ENCODE data around the gene MAD1L1.

The MAD1L1 gene

GRCh38 chr7:2255145-2256139 is 22.7 kb upstream of the MAD1L1 start:
- in situ Hi-C loops (cut with HindIII; ENCODE audit: low sequenced_read_pairs): no loop called here
- peak; percentile 68 for DNase-seq (ENCODE audit: low read depth, low spot score)
- H3K4me3 ChIP-seq (ENCODE audit: low read depth, low read length): no peak overlapping the region
- no peak for TF ChIP-seq CTCF (IDR thresholded peaks at IDR 0.05; ENCODE audit: low read depth, low read length)

- H3K4me3 ChIP-seq (ENCODE audit: low read depth, low read length): no peak overlapping the region
- TF ChIP-seq CTCF (IDR thresholded peaks at IDR 0.05; ENCODE audit: low read depth, low read length): no peak
- in situ Hi-C loops (cut with HindIII; ENCODE audit: low sequenced_read_pairs): no loop called here
- no peak for DNase-seq (ENCODE audit: low read depth, low spot score)
Measured at GRCh38 chr7:2254429-2255144, 21.8 kb upstream of the MAD1L1 start.

- no peak for TF ChIP-seq CTCF (IDR thresholded peaks at IDR 0.05; ENCODE audit: low read depth, low read length)
- in situ Hi-C loops (cut with HindIII; ENCODE audit: low sequenced_read_pairs): no loop called here
- no peak for DNase-seq (ENCODE audit: low read depth, low spot score)
- no peak overlapping the region for H3K4me3 ChIP-seq (ENCODE audit: low read depth, low read length)
Measured at GRCh38 chr7:2253525-2254244, 20.9 kb upstream of the MAD1L1 start.

- in situ Hi-C loops (cut with HindIII; ENCODE audit: low sequenced_read_pairs): no loop called here
- DNase-seq (ENCODE audit: low read depth, low spot score): no peak
- TF ChIP-seq CTCF (IDR thresholded peaks at IDR 0.05; ENCODE audit: low read depth, low read length): no peak
- no peak overlapping the region for H3K4me3 ChIP-seq (ENCODE audit: low read depth, low read length)
Measured at GRCh38 chr7:2253021-2253420, 20.3 kb upstream of the MAD1L1 start.

- no peak for DNase-seq (ENCODE audit: low read depth, low spot score)
- in situ Hi-C loops (cut with HindIII; ENCODE audit: low sequenced_read_pairs): no loop called here
- H3K4me3 ChIP-seq (ENCODE audit: low read depth, low read length): no peak overlapping the region
- TF ChIP-seq CTCF (IDR thresholded peaks at IDR 0.05; ENCODE audit: low read depth, low read length): no peak
Measured at GRCh38 chr7:2251841-2252771, 19.4 kb upstream of the MAD1L1 start.
